Loucy (cell line): ENCODE results near the gene FAM47A.

ENCODE experiments used
- H2AFZ ChIP-seq: fragments of 200-600 bp; sonication (generic); 2 replicates; pipeline ENCODE4 v1.6.0; 2016; ENCODE audit warnings: antibody characterized with exemption, mild to moderate bottlenecking, low read length, moderate library complexity
- H3F3A ChIP-seq: fragments of 200-600 bp; 2 replicates; pipeline ENCODE4 v1.6.0; 2016; ENCODE audit warnings: antibody characterized with exemption, low read depth, mild to moderate bottlenecking
- H3K27me3 ChIP-seq: fragments of 200-600 bp; sonication (generic); 2 replicates; pipeline ENCODE4 v1.6.1; 2014; ENCODE audit warnings: low read length, mild to moderate bottlenecking; ENCODE audit not compliant: insufficient read depth, poor library complexity, severe bottlenecking
- H3K36me3 ChIP-seq: fragments of 200-600 bp; sonication (generic); 2 replicates; pipeline ENCODE4 v1.6.1; 2016; ENCODE audit warnings: low read length; ENCODE audit not compliant: insufficient read depth
- H3K4me1 ChIP-seq: fragments of 200-600 bp; sonication (generic); 2 replicates; pipeline ENCODE4 v1.5.1; 2014; ENCODE audit warnings: low read length, mild to moderate bottlenecking; ENCODE audit not compliant: insufficient read depth, poor library complexity, severe bottlenecking
- H3K4me2 ChIP-seq: fragments of 200-600 bp; sonication (generic); 2 replicates; pipeline ENCODE4 v1.6.0; 2014; ENCODE audit warnings: antibody characterized with exemption, low read length, low read depth, mild to moderate bottlenecking; ENCODE audit not compliant: poor library complexity, severe bottlenecking
- H3K4me3 ChIP-seq: fragments of 200-600 bp; sonication (generic); 2 replicates; pipeline ENCODE4 v1.5.1; 2014; ENCODE audit warnings: low read length, mild to moderate bottlenecking, mixed read lengths; ENCODE audit not compliant: poor library complexity, severe bottlenecking
- H3K79me2 ChIP-seq: fragments of 200-600 bp; sonication (generic); 2 replicates; pipeline ENCODE4 v1.6.1; 2014; ENCODE audit warnings: low read length; ENCODE audit not compliant: insufficient read depth
- H3K9ac ChIP-seq: fragments of 200-600 bp; sonication (generic); 2 replicates; pipeline ENCODE4 v1.6.0; 2014; ENCODE audit warnings: mild to moderate bottlenecking, low read depth, low read length, moderate library complexity; ENCODE audit not compliant: poor library complexity, severe bottlenecking
- H3K9me2 ChIP-seq: fragments of 200-600 bp; sonication (generic); replicated peaks from 2 replicates; pipeline ENCODE4 v1.6.1; 2016; ENCODE audit warnings: low read depth, low read length, mixed read lengths
- H3K9me3 ChIP-seq: fragments of 200-600 bp; sonication (generic); 2 replicates; pipeline ENCODE4 v1.6.1; 2014; ENCODE audit warnings: mild to moderate bottlenecking, antibody characterized with exemption, low read length, low read depth; ENCODE audit not compliant: insufficient read depth
- H4K20me1 ChIP-seq: fragments of 200-600 bp; sonication (generic); 2 replicates; pipeline ENCODE4 v1.6.0; 2014; ENCODE audit warnings: antibody characterized with exemption, low read length, mild to moderate bottlenecking; ENCODE audit not compliant: insufficient read depth, poor library complexity, severe bottlenecking
- CTCF ChIP-seq: fragments of 200-600 bp; sonication (generic); conservative IDR thresholded peaks from 2 replicates; pipeline ENCODE4 v1.5.1; 2014; ENCODE audit warnings: mild to moderate bottlenecking, antibody characterized with exemption, low read length
- EZH2phosphoT487 ChIP-seq: fragments of 200-600 bp; IDR thresholded peaks from 2 replicates; pipeline ENCODE4 v1.6.1; 2018; ENCODE audit warnings: antibody characterized with exemption, mild to moderate bottlenecking, moderate library complexity, borderline replicate concordance

FAM47A gene

GRCh38 chrX:34130501-34130900, 1.6 kb downstream of the FAM47A start:
- H3K79me2 ChIP-seq: no peaks in the 10 kb centered on the region
- no peaks in the 10 kb centered on the region for H3K9me3 ChIP-seq
- no peaks in the 10 kb centered on the region for H3K9me2 ChIP-seq
- H4K20me1 ChIP-seq: no peaks in the 10 kb centered on the region
- H2AFZ ChIP-seq: no peak overlapping the region
- no peaks in the 10 kb centered on the region for H3K27me3 ChIP-seq
- H3K4me1 ChIP-seq: no peaks in the 10 kb centered on the region
- H3K4me3 ChIP-seq: no peak overlapping the region
- no peak overlapping the region for H3K9ac ChIP-seq
- no peak overlapping the region for H3K4me2 ChIP-seq
- H3K36me3 ChIP-seq: no peaks in the 10 kb centered on the region
- no peaks in the 10 kb centered on the region for H3F3A ChIP-seq
- TF ChIP-seq EZH2phosphoT487: no peak
- TF ChIP-seq CTCF: no peak

- no peaks in the 10 kb centered on the region for H3K9me2 ChIP-seq
- no peaks in the 10 kb centered on the region for H3F3A ChIP-seq
- no peaks in the 10 kb centered on the region for H3K4me1 ChIP-seq
- no peak overlapping the region for H2AFZ ChIP-seq
- H3K27me3 ChIP-seq: no peaks in the 10 kb centered on the region
- no peak overlapping the region for H3K4me3 ChIP-seq
- TF ChIP-seq CTCF (no peak), EZH2phosphoT487 (no peak)
- H3K79me2 ChIP-seq: no peaks in the 10 kb centered on the region
- no peaks in the 10 kb centered on the region for H3K9me3 ChIP-seq
- no peak overlapping the region for H3K4me2 ChIP-seq
- H4K20me1 ChIP-seq: no peaks in the 10 kb centered on the region
- H3K9ac ChIP-seq: no peak overlapping the region
- no peaks in the 10 kb centered on the region for H3K36me3 ChIP-seq
Measured at GRCh38 chrX:34126011-34126410, 6.1 kb downstream of the FAM47A start.

GRCh38 chrX:34119122-34119521, 13.0 kb downstream of the FAM47A start:
- no peaks in the 10 kb centered on the region for H3K27me3 ChIP-seq
- no peaks in the 10 kb centered on the region for H3K4me1 ChIP-seq
- no peaks in the 10 kb centered on the region for H3K9me2 ChIP-seq
- no peaks in the 10 kb centered on the region for H3K79me2 ChIP-seq
- no peak overlapping the region for H3K4me3 ChIP-seq
- no peaks in the 10 kb centered on the region for H3F3A ChIP-seq
- no peaks in the 10 kb centered on the region for H3K36me3 ChIP-seq
- TF ChIP-seq CTCF (no peak), EZH2phosphoT487 (no peak)
- no peak overlapping the region for H2AFZ ChIP-seq
- H4K20me1 ChIP-seq: no peaks in the 10 kb centered on the region
- H3K9me3 ChIP-seq: no peaks in the 10 kb centered on the region
- no peak overlapping the region for H3K4me2 ChIP-seq
- no peak overlapping the region for H3K9ac ChIP-seq
